PC-9 (cell line): ENCODE results near the gene GATD1.

Experiments used
- CTCF ChIP-seq: fragments of 200-600 bp; sonication (generic); conservative IDR thresholded peaks from 2 replicates; pipeline ENCODE4 v1.6.1; 2017; ENCODE audit warnings: mixed run types, antibody characterized with exemption, mild to moderate bottlenecking, moderate library complexity
- EZH2 ChIP-seq: fragments of 200-600 bp; sonication (generic); IDR thresholded peaks from 2 replicates; pipeline ENCODE4 v1.8.0; 2017; ENCODE audit warnings: antibody characterized with exemption, low read depth

DNA sequence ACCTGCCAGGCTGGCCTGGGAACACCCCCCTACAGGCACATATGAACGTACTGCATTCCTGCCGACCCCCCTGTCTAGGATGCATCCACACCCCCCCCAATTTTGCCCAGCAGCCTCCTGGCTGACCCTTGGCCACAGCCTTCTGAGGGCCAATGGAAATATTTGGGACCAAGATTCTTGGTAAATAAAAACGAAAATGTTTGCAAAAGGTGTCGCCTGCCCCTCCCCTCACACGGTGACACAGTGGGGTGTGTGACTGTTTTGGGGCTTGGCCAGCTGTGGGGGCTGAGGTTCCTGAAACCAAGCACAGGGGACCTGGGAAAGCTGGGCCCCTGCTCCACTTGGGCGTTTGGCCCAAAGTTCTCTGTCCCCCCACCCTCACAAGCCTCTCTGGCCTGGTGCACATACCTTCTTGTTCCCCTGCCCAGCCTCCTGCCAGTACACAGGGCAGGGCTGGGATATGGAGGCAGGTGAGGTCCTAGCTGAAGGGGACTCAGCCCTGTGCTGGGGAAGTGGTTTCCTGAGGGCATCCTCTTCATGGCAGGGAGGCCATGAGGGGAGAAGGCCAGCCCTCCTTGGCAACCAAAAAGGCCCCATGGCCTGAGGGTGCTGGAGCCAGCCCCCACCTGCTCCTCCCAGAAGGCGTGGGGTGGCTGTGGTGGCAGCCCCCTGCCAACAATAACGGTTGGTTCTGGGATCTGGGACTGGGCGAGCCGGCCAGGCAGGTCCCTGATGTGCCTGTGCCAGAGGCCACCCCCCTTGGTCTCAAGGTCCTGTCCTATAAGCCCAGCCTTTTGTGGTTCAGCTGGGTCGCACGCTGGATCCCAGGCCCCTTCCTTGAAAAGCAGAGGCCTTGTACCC, 48.3 kb upstream of the GATD1 start:
- TF ChIP-seq CTCF (no peak), EZH2 (no peak)
